ENCODE measurements around the gene ZNF189.

Gene ZNF189

GRCh38 chr9:101432740-101433139 is 34.1 kb downstream of the ZNF189 start:
- no peak overlapping the region for H3K27ac ChIP-seq
- TF ChIP-seq CTCF (conservative IDR thresholded peaks at IDR 0.05) = no peak
- TF ChIP-seq ZFX (IDR thresholded peaks at IDR 0.05) = no peak

GRCh38 chr9:101433229-101433628 is 34.6 kb downstream of the ZNF189 start:
- TF ChIP-seq CTCF (conservative IDR thresholded peaks at IDR 0.05) (no peak), ZFX (IDR thresholded peaks at IDR 0.05) (no peak)
- H3K27ac ChIP-seq = no peak overlapping the region

- TF ChIP-seq CTCF (conservative IDR thresholded peaks at IDR 0.05) = no peak
- no peak for TF ChIP-seq ZFX (IDR thresholded peaks at IDR 0.05)
These were observed 36.3 kb downstream of the ZNF189 start for GRCh38 chr9:101434998-101435397.

GRCh38 chr9:101435601-101436079 is 37.0 kb downstream of the ZNF189 start, which contains the start of gene ALDOB:
Gene ALDOB (minus strand): TSS chr9:101435774. CDS start chr9:101430887, 4,887 bp downstream.
- no peak within 1 kb of the TSS for H3K27ac ChIP-seq
- TF ChIP-seq CTCF (conservative IDR thresholded peaks at IDR 0.05) = no peak
- TF ChIP-seq ZFX (IDR thresholded peaks at IDR 0.05) = no peak

More at GRCh38 chr9:101434998-101435397, 36.3 kb downstream of the ZNF189 start:
- no peak overlapping the region for H3K27ac ChIP-seq

GRCh38 chr9:101437806-101438232 is 39.2 kb downstream of the ZNF189 start:
- TF ChIP-seq ZFX (IDR thresholded peaks at IDR 0.05) (no peak), CTCF (conservative IDR thresholded peaks at IDR 0.05) (no peak)
- H3K27ac ChIP-seq = no peak overlapping the region

GRCh38 chr9:101438523-101438922 is 39.9 kb downstream of the ZNF189 start:
- no peak overlapping the region for H3K27ac ChIP-seq
- TF ChIP-seq CTCF (conservative IDR thresholded peaks at IDR 0.05) = no peak
- no peak for TF ChIP-seq ZFX (IDR thresholded peaks at IDR 0.05)

- no peak overlapping the region for H3K27ac ChIP-seq
- TF ChIP-seq CTCF (conservative IDR thresholded peaks at IDR 0.05) (no peak), ZFX (IDR thresholded peaks at IDR 0.05) (no peak)
These were observed 42.1 kb downstream of the ZNF189 start for GRCh38 chr9:101440714-101441230.
